GM18907 (cell line): ENCODE data around the gene ADM.

Experiments
- ATAC-seq: cut with Tn5 transposase; IDR thresholded peaks from one replicate; pipeline ENCODE4 v1.9.1; 2021; ENCODE audit warnings: mild to moderate bottlenecking, moderate library complexity; ENCODE audit not compliant: unreplicated experiment

ADM gene

GRCh38 chr11:10289765-10290380 is 15.0 kb upstream of the ADM start:
- no peak for ATAC-seq

- no peak for ATAC-seq
Measured at GRCh38 chr11:10291801-10292638, 12.9 kb upstream of the ADM start.

GRCh38 chr11:10293423-10294289 is 11.2 kb upstream of the ADM start, which contains the start of gene SBF2:
SBF2 (minus strand) TSS chr11:10294219; CDS start chr11:10294069, 150 bp downstream.
- ATAC-seq = peak; percentile 50

GRCh38 chr11:10294290-10294953 is 10.5 kb upstream of the ADM start:
- no peak for ATAC-seq

- ATAC-seq = no peak
Measured at GRCh38 chr11:10295064-10295901, 9.6 kb upstream of the ADM start.

- ATAC-seq = peak; percentile 96
Measured at GRCh38 chr11:10298342-10298741, 6.5 kb upstream of the ADM start.

- no peak for ATAC-seq
Measured at GRCh38 chr11:10301656-10302358, 3.1 kb upstream of the ADM start.

GRCh38 chr11:10302359-10302743 is 2.5 kb upstream of the ADM start:
- ATAC-seq = no peak

GRCh38 chr11:10302744-10303557 is 1.9 kb upstream of the ADM start:
- no peak for ATAC-seq

- ATAC-seq = no peak
Measured at GRCh38 chr11:10303558-10304363, 1.1 kb upstream of the ADM start.

GRCh38 chr11:10305262-10305963 is 540 bp downstream of the ADM start:
- no peak for ATAC-seq

- no peak for ATAC-seq
Measured at GRCh38 chr11:10305964-10306918, 1.4 kb downstream of the ADM start.

GRCh38 chr11:10307022-10307399 is 2.1 kb downstream of the ADM start:
- no peak for ATAC-seq

GRCh38 chr11:10307400-10308200 is 2.7 kb downstream of the ADM start:
- peak; percentile 68 for ATAC-seq
